WERI-Rb-1 (cell line): ENCODE results near the gene HSH2D.
A peak's percentile ranks its signal among the peaks of the same experiment; 100 is the strongest.

Experiments
- DNase-seq: peaks from one replicate; pipeline ENCODE4 v3.0.0-alpha.2; 2020
- H3K27ac ChIP-seq: fragments of 250-450 bp; sonication (Bioruptor Pico); 2 replicates; pipeline ENCODE4 v1.5.1; 2020; ENCODE audit warnings: mild to moderate bottlenecking, moderate library complexity
- H3K27me3 ChIP-seq: fragments of 250-450 bp; sonication (Bioruptor Pico); 2 replicates; pipeline ENCODE4 v1.5.1; 2021; ENCODE audit warnings: mild to moderate bottlenecking, low read depth, moderate library complexity; ENCODE audit not compliant: insufficient read depth, severe bottlenecking
- H3K36me3 ChIP-seq: fragments of 250-450 bp; sonication (Bioruptor Pico); 2 replicates; pipeline ENCODE4 v1.5.1; 2020; ENCODE audit warnings: mild to moderate bottlenecking, moderate library complexity
- H3K4me3 ChIP-seq: 2 replicates; pipeline ENCODE4 v1.5.1; 2011; ENCODE audit warnings: low read depth, mild to moderate bottlenecking, control low read depth, low read length
- H3K9me3 ChIP-seq: fragments of 250-450 bp; sonication (Bioruptor Pico); 2 replicates; pipeline ENCODE4 v1.5.1; 2021; ENCODE audit warnings: mild to moderate bottlenecking, moderate library complexity; ENCODE audit not compliant: severe bottlenecking
- CTCF ChIP-seq: IDR thresholded peaks from 2 replicates; pipeline ENCODE4 v1.5.1; 2011; ENCODE audit warnings: low read depth, mild to moderate bottlenecking, control low read depth, inconsistent platforms, low read length

HSH2D gene

GRCh38 chr19:16185123-16185767 is 41.8 kb downstream of the HSH2D start, which contains the start of gene FAM32A:
Gene FAM32A, plus strand, starts transcription at chr19:16185410. Its CDS starts 33 bp downstream, at chr19:16185443.
- H3K36me3 ChIP-seq: peaks cover 25% of the 10 kb centered on the region
- H3K9me3 ChIP-seq: no peaks in the 10 kb centered on the region
- peaks cover 7% of the 10 kb centered on the region for H3K27me3 ChIP-seq
- peak; percentile 98 for DNase-seq
- peak; percentile 35; the same call in 1 of the 2 replicates for TF ChIP-seq CTCF
- peak within 1 kb of the TSS; percentile 98 for H3K4me3 ChIP-seq
- peak within 1 kb of the TSS; percentile 84 for H3K27ac ChIP-seq

GRCh38 chr19:16185768-16186123 is 42.3 kb downstream of the HSH2D start:
- peaks cover 7% of the 10 kb centered on the region for H3K27me3 ChIP-seq
- H3K36me3 ChIP-seq: peaks cover 30% of the 10 kb centered on the region
- H3K27ac ChIP-seq: peak overlapping the region; percentile 84
- no peaks in the 10 kb centered on the region for H3K9me3 ChIP-seq
- peak; percentile 64 for TF ChIP-seq CTCF
- peak; percentile 66 for DNase-seq
- peak overlapping the region; percentile 98 for H3K4me3 ChIP-seq

- TF ChIP-seq CTCF: no peak
- Histone ChIP-seq H3K9me3 (no peaks in the 10 kb centered on the region), H3K36me3 (peaks cover 45% of the 10 kb centered on the region), H3K27me3 (no peaks in the 10 kb centered on the region), H3K4me3 (no peak overlapping the region), H3K27ac (no peak overlapping the region)
- DNase-seq: no peak
These were observed 45.0 kb downstream of the HSH2D start for GRCh38 chr19:16188521-16188920.

GRCh38 chr19:16190198-16190597 is 46.7 kb downstream of the HSH2D start:
- H3K27ac ChIP-seq: no peak overlapping the region
- H3K4me3 ChIP-seq: no peak overlapping the region
- TF ChIP-seq CTCF: no peak
- no peak for DNase-seq
- peaks cover 45% of the 10 kb centered on the region for H3K36me3 ChIP-seq
- H3K9me3 ChIP-seq: no peaks in the 10 kb centered on the region
- no peaks in the 10 kb centered on the region for H3K27me3 ChIP-seq

- peaks cover 45% of the 10 kb centered on the region for H3K36me3 ChIP-seq
These were observed 47.3 kb downstream of the HSH2D start for GRCh38 chr19:16190736-16191135.

More at GRCh38 chr19:16190736-16191135, 47.3 kb downstream of the HSH2D start:
- no peaks in the 10 kb centered on the region for H3K27me3 ChIP-seq
- no peaks in the 10 kb centered on the region for H3K9me3 ChIP-seq
- no peak overlapping the region for H3K4me3 ChIP-seq
- no peak overlapping the region for H3K27ac ChIP-seq
- DNase-seq: no peak
- no peak for TF ChIP-seq CTCF
